HG03280 (cell line): ENCODE measurements around the gene CABS1.

Experiments
- ATAC-seq: cut with Tn5 transposase; IDR thresholded peaks from one replicate; pipeline ENCODE4 v1.9.1; 2021; ENCODE audit warnings: mild to moderate bottlenecking, moderate library complexity; ENCODE audit not compliant: unreplicated experiment

Gene CABS1

GRCh38 chr4:70334681-70335080, at the start of gene CABS1:
Gene CABS1, plus strand, starts transcription at chr4:70334981. Its CDS starts 59 bp downstream, at chr4:70335040.
- no peak for ATAC-seq

GRCh38 chr4:70288651-70289050, 46.1 kb upstream of the CABS1 start:
- no peak for ATAC-seq

- no peak for ATAC-seq
These were observed 43.4 kb upstream of the CABS1 start for GRCh38 chr4:70291341-70291740.

- ATAC-seq: no peak
These were observed 37.2 kb upstream of the CABS1 start for GRCh38 chr4:70297576-70297975.

- ATAC-seq: no peak
These were observed 36.7 kb upstream of the CABS1 start for GRCh38 chr4:70298051-70298450.

- no peak for ATAC-seq
These were observed 35.1 kb upstream of the CABS1 start for GRCh38 chr4:70299643-70300042.

- ATAC-seq: no peak
These were observed 34.6 kb upstream of the CABS1 start for GRCh38 chr4:70300215-70300614.

GRCh38 chr4:70303090-70303489, 31.7 kb upstream of the CABS1 start:
- no peak for ATAC-seq

- no peak for ATAC-seq
These were observed 29.2 kb upstream of the CABS1 start for GRCh38 chr4:70305601-70306000.

- no peak for ATAC-seq
These were observed 28.7 kb upstream of the CABS1 start for GRCh38 chr4:70306076-70306475.

GRCh38 chr4:70313736-70314135, 21.0 kb upstream of the CABS1 start:
- no peak for ATAC-seq

- ATAC-seq: peak; percentile 74
These were observed 18.9 kb upstream of the CABS1 start for GRCh38 chr4:70315928-70316327.

- no peak for ATAC-seq
These were observed 8.7 kb upstream of the CABS1 start for GRCh38 chr4:70326052-70326451.

GRCh38 chr4:70336043-70336442, 1.3 kb downstream of the CABS1 start:
- no peak for ATAC-seq

GRCh38 chr4:70337886-70338420, 3.2 kb downstream of the CABS1 start:
- ATAC-seq: no peak

GRCh38 chr4:70356185-70356584, 21.4 kb downstream of the CABS1 start:
- ATAC-seq: no peak

GRCh38 chr4:70359115-70359661, 24.4 kb downstream of the CABS1 start:
- ATAC-seq: no peak

GRCh38 chr4:70360460-70360859, 25.7 kb downstream of the CABS1 start, which contains the start of gene SMR3A:
Gene SMR3A, plus strand, starts transcription at chr4:70360760. Its CDS starts 1,356 bp downstream, at chr4:70362116.
- ATAC-seq: no peak

GRCh38 chr4:70364002-70364401, 29.2 kb downstream of the CABS1 start:
- no peak for ATAC-seq

GRCh38 chr4:70365479-70365878, 30.7 kb downstream of the CABS1 start:
- ATAC-seq: no peak

- no peak for ATAC-seq
These were observed 33.0 kb downstream of the CABS1 start for GRCh38 chr4:70367813-70368212.

GRCh38 chr4:70371987-70372386, 37.2 kb downstream of the CABS1 start:
- ATAC-seq: no peak

GRCh38 chr4:70372760-70373159, 38.0 kb downstream of the CABS1 start:
- no peak for ATAC-seq
